ENCODE measurements around the gene STXBP1. TPM values are rescaled to one million over a fixed set of nuclear protein-coding genes. Genes with fewer than 3 reads are reported as not detected.

STXBP1 gene
- total RNA-seq, 4 donors from 2014 or later: 47.0 to 81.0 (median 66.4) TPM

DNA sequence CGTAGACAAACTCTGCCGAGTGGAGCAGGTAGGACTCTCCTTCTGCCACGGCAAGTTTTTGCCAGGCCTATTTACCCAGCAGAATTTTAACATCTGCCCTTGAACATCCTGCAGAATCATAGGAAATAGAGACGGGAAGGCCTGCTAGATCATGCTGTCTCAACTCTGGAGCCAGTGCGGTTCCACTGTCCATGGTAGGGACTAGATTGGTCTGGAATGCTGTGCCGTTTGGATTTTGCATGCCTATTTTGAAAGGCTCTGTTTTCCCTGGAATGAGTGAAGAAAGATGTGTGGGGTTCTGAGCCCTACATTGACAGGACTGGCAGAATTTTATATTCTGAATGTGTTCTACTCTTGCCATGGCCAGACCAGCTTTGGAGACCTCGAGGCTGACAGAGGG is 61.2 kb downstream of the STXBP1 start:
- ATAC-seq (ENCODE audit: low FRiP score) (no peak), DNase-seq (ENCODE audit: low spot score) (no peak)
- TF ChIP-seq, protein P1, sequence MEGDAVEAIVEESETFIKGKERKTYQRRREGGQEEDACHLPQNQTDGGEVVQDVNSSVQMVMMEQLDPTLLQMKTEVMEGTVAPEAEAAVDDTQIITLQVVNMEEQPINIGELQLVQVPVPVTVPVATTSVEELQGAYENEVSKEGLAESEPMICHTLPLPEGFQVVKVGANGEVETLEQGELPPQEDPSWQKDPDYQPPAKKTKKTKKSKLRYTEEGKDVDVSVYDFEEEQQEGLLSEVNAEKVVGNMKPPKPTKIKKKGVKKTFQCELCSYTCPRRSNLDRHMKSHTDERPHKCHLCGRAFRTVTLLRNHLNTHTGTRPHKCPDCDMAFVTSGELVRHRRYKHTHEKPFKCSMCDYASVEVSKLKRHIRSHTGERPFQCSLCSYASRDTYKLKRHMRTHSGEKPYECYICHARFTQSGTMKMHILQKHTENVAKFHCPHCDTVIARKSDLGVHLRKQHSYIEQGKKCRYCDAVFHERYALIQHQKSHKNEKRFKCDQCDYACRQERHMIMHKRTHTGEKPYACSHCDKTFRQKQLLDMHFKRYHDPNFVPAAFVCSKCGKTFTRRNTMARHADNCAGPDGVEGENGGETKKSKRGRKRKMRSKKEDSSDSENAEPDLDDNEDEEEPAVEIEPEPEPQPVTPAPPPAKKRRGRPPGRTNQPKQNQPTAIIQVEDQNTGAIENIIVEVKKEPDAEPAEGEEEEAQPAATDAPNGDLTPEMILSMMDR (IDR thresholded peaks at IDR 0.05): no peak

DNA sequence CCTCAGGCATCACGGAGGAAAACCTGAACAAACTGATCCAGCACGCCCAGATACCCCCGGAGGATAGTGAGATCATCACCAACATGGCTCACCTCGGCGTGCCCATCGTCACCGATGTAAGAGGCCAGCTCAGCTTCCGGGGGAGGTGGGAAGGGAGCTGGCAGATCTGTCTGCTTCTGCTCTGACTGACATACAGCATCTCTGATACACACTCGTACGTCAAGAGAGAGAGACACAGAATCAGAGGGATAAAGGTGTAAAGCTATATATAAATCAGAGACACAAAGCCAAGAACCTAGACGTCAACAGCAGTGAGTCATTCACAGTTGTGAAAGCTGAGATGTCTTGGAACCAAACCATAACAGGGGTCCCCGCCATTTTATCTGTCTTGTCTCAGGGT is 64.6 kb downstream of the STXBP1 start:
- ATAC-seq (ENCODE audit: low FRiP score): no peak
- DNase-seq (ENCODE audit: low spot score): no peak
- TF ChIP-seq, protein P1 (IDR thresholded peaks at IDR 0.05): no peak

DNA sequence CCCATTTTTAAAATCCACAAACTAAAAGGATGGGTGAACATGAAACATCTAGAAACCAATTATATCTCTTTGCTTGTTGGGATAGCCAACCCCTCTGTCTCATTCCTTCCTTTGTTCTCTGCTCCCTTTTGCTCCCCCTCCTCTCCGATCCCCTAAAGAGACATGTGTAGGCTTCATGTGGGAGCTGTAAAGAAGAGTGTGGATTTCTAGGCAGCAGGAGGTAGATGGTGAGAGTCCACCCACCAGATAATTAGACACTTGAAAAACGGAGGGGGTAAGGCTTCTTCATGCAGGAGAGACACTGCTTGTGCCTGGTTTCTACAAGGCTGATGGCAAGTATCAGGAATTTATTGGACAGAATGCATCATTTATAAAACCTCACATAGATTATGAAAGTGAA is 67.4 kb downstream of the STXBP1 start:
- ATAC-seq (ENCODE audit: low FRiP score) (no peak), DNase-seq (ENCODE audit: low spot score) (no peak)
- TF ChIP-seq, protein P1 (IDR thresholded peaks at IDR 0.05): no peak

DNA sequence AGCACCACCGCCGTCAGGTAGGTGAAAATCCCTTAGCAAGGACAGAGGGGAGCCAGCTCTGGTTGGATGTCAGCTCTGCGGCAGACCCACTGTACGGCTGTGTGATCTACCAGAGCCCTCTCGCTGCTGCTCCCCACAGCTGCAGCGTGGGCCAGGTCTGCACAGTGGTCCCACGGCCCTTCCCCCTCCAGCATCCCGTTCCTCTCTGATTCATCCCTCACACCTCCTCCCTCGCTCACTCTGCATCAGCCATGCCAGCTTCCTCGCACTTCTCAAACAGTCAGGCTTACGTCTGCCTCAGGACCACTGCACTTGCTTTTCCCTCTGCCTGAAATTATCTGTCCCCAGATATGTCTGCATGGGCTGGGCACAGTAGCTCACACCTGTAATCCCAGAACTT is 68.1 kb downstream of the STXBP1 start:
- DNase-seq (ENCODE audit: low spot score): no peak
- TF ChIP-seq, protein P1 (IDR thresholded peaks at IDR 0.05): no peak
- no peak for ATAC-seq (ENCODE audit: low FRiP score)

DNA sequence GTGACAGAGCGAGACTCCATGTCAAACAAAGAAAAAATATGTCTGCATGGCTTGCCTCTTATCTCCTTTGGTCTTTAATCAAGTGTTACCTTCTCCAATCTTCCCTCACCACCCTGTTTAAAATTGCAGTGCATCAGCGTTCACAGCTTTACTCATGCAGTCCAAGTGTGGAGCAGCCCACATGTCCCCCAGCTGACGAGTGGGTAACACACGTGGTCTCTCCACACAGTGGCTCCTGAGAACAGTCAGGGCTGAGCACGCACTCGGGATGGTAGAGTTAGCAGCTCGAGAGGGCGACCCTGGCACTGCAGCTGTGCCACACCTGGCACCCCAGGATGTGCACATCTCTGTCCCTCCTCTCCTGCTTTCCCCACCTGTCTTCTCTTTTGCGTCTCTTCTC is 68.8 kb downstream of the STXBP1 start:
- no peak for ATAC-seq (ENCODE audit: low FRiP score)
- TF ChIP-seq, protein P1 (IDR thresholded peaks at IDR 0.05): no peak

DNA sequence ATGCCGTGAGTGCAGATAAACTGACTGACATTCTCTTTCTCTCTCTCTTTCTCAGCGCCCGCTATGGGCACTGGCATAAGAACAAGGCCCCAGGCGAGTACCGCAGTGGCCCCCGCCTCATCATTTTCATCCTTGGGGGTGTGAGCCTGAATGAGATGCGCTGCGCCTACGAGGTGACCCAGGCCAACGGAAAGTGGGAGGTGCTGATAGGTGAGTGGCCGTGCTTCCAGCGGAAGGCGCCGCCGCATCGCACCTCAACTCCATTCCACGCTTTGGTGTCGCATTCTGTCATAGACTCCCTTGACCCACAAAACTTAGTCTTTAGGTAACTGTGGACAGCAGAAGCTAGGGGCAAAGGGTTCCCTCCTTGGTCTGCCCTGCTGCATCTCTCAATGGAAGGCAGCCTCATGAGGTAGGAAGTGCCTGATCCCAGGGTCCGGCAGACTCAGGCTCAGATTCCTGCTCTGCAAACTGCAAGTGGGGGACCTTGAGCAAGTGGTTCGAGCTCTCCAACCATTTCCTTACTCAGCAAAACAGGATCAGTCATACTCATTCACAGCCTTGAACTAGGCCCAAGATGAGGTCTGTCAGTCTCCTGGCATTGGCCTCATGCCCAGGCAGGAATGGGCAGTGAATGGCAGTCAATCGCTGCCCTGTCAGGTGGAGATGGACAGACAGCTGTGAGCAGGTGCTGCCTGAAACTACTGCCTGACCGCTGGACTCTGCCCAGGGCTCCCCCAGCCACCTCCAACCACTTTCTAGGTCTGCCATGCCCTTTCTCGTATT is 70.5 kb downstream of the STXBP1 start:
- TF ChIP-seq, protein P1 (IDR thresholded peaks at IDR 0.05): no peak
- ATAC-seq (ENCODE audit: low FRiP score): no peak
- no peak for DNase-seq (ENCODE audit: low spot score)

More for the DNA sequence above, 68.8 kb downstream of the STXBP1 start:
- no peak for DNase-seq (ENCODE audit: low spot score)

DNA sequence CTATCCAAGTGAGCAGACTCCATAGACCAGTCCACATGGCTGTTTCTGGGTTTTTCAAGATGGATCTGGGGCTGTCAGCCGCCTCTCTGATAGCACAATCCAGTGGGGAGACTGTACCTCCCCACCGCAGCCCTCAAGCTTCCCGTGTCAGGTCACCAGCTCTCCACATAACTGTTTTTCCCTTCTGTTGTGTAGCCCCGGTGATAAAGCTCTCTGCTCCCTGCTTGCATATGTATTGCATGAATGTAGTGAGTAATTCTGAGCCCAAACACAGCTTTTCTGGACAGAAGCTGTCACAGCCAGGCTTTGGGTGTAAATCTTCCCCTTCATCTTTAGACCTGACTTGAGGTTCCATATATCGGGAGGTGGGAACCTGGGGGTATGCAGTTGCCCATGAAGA is 71.6 kb downstream of the STXBP1 start:
- DNase-seq (ENCODE audit: low spot score) (no peak), ATAC-seq (ENCODE audit: low FRiP score) (no peak)
- TF ChIP-seq, protein P1 (IDR thresholded peaks at IDR 0.05): no peak

Data from omental fat pad (tissue), 4 donors.